Diencephalon (tissue), 1 donor: ENCODE measurements around the gene FGD2. TPM values are rescaled to one million over a fixed set of nuclear protein-coding genes. Genes with fewer than 3 reads are reported as not detected.

Source experiments
- total RNA-seq: library from RNA; depleted of rRNA; stranded (reverse); fragments of >200 nt; gene quantifications from one replicate; pipeline ENCODE4 v1.2.3, GENCODE V29; 2014

FGD2 gene
- 3.2 TPM for total RNA-seq

GRCh38 chr6:37005061-37005810 lies at the start of gene FGD2:
FGD2 (plus strand) TSS chr6:37005655; CDS start chr6:37005818, 163 bp downstream.

GRCh38 chr6:36985808-36986703 lies 19.4 kb upstream of the FGD2 start, which contains the start of gene MTCH1:
MTCH1 (minus strand) TSS chr6:36986196; CDS start chr6:36986173, 23 bp downstream.

Other genes with a start within 250 kb of the FGD2 start
- gene CPNE5, start 166.2 kb upstream of the FGD2 start, total RNA-seq, result 36.0 TPM
- gene PPIL1, start 130.9 kb upstream of the FGD2 start, total RNA-seq, result 47.3 TPM
- gene C6orf89, start 119.7 kb upstream of the FGD2 start, total RNA-seq, result 38.3 TPM
- 1.2 TPM for gene PI16, start 50.9 kb upstream of the FGD2 start, total RNA-seq
- gene MTCH1, start 19.5 kb upstream of the FGD2 start, total RNA-seq, result 201 TPM
- gene PIM1, start 164.5 kb downstream of the FGD2 start, total RNA-seq, result 14.5 TPM